Inflammatory macrophage treated with lipopolysaccharide for 1 hour (primary cell): Measurements from ENCODE around the gene AIMP1.
"Not testable (repeated sequence)": the region's sequence is repeated elsewhere in the genome, so short reads cannot be mapped to it uniquely, and the experiment has no call there.

ENCODE experiments used
- DNase-seq, 2 donors: peaks; one replicate each; pipeline ENCODE4 v3.0.0-alpha.2; 2020 to 2022

Gene AIMP1

DNA sequence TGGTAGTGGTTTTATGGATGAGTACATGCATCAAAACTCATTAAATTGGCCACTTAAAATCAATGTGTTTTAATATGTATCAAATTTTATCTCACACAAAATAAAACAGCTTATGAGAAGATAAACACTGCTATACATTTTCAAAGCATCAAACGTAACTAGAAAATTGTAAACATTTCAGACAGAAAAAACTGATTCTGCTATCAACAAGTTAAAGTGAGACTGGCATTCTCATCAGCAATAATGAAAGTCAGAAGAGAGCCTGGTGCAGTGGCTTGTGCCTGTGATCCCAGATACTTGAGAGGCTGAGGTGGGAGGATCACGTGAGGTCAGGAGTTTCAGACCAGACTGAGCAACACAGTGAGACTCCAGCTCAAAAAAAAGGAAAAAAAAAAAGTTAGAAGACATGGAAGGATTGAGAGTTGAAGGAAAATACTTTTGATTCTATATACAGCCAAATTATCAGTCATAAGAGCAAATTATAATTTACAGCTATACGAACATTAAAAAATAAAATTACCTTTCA is 3.3 kb upstream of the AIMP1 start:
- DNase-seq: no peak

DNA sequence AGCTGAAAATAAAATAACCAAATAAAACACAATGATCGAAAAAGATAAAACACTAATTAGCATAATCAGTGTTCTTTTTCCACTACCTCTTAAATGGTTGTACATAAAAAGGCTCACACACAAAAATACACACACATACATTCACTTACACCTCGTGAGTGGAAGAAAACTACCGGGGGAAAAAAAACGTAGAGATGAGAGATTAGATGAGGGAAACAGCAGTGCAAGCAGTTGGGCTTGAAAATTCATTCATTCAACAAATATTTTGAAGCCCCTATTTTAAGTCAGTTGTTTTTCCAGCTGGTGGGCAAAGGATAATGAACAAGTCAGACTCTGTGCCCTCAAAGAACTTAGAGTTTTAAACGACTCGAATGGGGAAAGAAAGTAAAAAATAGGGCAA is 1.4 kb upstream of the AIMP1 start:
- no peak for DNase-seq

DNA sequence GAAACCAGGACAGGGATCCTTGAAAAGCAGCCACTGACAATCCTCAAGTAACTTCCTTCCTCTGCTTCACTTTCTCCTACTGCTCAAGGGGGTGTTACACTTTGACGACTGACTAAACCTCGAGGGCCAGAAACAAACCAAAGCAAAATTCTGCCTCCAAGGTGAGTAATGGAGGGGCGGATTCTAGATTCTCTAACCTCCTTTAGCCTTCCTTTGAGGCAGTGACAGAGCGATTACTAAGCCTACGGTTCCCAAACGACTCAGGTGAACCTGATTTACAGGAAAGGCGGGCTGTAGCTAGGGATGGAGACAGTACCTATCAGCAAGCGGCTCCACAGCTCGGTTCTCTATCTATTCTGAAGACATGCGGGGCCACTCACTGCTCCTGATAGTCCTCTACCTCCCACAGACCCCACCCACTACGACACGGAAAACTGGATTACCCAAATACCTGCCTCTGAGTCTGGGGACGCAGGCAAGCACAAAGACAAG is 828 bp upstream of the AIMP1 start:
- peak; percentile 30 to 35 for DNase-seq

- DNase-seq: peak in 1 of 2 donors; percentile 3
Measured at GRCh38 chr4:106316773-106317409, 541 bp downstream of the AIMP1 start.

GRCh38 chr4:106317815-106318214 is 1.5 kb downstream of the AIMP1 start:
- no peak for DNase-seq

GRCh38 chr4:106318511-106318910 is 2.2 kb downstream of the AIMP1 start:
- peak in 1 of 2 donors; percentile 10 for DNase-seq

DNA sequence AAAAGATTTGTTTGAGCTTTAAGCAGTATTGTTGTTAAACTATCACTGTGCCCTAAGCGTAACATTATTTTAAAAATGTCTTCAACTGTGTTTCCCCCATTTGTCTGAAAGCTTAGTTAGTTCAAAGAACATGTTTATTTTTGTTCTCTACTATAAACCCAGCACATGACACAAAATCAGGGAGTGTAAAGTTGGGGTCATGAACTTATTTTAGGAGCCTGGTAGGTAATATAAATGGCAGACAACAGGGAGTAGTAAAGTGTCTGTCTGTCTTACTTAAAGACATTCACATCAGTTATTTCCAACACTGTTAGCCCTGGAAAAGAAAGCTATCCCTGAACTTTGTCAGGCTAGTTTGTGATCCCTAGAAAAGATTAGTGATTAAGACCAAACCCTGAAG is 3.9 kb downstream of the AIMP1 start:
- DNase-seq: no peak

DNA sequence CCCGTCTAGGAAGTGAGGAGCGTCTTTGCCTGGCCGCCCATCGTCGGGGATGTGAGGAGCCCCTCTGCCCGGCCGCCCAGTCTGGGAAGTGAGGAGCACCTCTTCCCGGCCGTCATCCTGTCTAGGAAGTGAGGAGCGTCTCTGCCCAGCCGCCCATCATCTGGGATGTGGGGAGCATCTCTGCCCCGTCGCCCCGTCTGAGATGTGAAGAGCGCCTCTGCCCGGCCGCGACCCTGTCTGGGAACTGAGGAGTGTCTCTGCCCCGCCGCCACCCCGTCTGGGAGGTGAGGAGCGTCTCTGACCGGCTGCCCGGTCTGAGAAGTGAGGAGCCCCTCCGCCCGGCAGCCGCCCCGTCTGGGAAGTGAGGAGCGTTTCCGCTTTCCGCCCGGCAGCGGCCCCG is 4.8 kb downstream of the AIMP1 start:
- DNase-seq: not testable (repeated sequence)

GRCh38 chr4:106321814-106322213 is 5.5 kb downstream of the AIMP1 start:
- not testable (repeated sequence) for DNase-seq

DNA sequence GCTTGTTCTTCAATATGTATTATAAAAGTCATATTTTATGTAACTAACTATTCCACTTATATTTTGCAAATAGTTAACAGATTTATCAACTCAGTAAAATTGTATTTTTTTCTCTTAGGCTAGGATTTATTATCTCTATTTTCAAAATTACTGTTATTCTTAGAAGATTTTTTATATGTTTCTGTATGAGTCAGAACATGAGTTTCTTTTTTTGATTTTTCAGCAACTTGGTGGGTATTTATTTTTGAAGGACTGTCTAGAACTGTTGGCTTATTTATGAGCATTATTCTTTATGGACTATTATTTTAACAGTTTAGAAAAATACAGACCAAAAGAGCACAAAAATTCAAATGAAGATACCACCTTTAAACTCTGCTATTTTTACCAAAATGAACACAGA is 6.8 kb downstream of the AIMP1 start:
- DNase-seq: no peak

GRCh38 chr4:106325800-106326199 is 9.4 kb downstream of the AIMP1 start:
- DNase-seq: no peak

DNA sequence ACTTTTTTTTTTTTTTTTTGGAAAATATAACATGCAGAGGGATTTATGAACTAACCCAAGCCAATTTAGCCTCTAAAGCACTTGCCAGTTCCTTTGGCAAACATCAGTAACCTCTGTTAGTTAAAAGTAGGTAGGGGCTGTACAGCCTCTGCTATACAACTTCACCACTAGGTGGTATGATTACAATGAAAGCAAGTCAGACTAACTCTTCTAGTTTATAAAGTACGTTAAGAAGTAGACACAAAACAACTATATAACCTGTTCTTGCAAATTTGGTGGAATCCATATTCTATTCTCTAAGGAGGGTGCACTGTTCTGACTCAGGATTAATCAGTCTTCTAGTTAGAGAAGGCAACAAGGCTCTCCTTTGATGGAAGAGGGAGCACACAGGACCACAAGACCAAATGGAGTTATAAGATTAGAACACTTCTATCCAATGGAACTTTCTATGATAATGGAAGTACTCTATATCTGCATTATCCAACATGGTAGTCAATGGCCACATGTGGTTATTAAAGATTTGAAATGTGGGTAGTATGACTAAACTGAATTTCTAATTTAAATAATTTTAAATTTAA is 12.8 kb downstream of the AIMP1 start:
- DNase-seq: peak in 1 of 2 donors; percentile 24

DNA sequence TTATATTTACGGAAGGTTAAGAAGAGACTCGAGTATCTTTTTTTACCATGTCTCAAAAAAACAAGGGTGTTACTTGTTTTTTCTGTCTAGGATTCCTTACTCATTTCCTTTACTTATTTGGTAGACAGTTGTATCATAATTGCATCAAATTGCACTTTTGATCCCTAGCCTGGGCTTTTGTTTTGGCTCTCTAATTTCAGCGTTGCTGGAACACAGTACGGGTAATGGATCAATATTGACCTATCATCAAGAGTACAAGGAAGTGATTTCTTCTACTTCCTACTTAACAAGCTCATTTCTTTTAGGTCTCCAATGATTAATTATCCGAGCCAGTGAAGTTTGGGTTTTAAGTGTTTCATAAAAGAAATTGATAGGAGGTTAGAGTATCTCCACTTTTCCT is 16.8 kb downstream of the AIMP1 start:
- no peak for DNase-seq

GRCh38 chr4:106334741-106335470 is 18.6 kb downstream of the AIMP1 start:
- DNase-seq: no peak

DNA sequence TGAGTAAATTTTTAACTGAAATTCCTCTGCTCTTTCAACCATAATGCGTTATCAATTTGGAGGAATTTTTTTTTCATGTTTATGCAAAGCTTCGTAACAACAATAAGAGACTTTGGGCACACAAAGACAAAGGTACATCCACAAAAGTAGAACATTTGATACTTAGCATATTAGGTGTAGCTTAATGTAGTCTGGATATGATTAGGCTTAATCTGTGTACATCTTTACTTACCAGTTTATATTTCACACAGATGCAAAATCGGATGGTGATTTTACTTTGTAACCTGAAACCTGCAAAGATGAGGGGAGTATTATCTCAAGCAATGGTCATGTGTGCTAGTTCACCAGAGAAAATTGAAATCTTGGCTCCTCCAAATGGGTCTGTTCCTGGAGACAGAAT is 20.3 kb downstream of the AIMP1 start:
- DNase-seq: no peak

DNA sequence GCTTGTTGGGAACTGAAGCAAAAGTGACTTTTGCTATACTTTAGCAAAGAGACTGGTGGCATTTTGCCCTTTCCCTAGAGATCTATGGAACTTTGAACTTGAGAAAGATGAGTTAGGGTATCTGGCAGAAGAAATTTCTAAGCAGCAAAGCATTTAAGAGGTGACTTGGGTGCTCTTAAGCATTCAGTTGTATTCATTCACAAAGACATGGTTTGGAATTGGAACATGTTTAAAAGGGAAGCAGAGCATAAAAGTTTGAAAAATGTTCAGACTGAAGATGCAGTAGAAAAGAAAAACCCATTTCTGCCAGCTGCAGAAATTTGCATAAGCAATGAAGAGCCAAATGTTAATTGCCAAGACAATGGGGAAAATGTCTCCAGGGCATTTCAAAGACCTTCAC is 21.6 kb downstream of the AIMP1 start:
- DNase-seq: no peak

- DNase-seq: no peak
Measured at GRCh38 chr4:106338671-106339070, 22.3 kb downstream of the AIMP1 start.

DNA sequence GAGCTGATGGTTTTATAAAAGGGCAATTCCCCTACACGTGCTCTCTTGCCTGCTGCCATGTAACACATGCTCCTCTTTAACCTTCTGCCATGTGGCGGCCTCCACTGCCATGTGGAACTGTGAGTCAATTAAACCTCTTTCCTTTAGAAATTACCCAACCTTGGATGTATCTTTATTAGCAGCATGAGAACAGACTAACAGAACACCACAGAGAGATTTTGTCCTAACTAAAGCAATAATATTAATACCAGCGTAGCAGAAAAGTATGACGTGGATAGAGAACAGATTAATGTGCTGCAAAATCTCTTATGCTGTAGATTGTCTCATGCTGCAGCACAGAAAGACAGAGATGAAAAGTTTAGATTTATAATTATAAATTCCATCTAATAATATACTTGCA is 23.1 kb downstream of the AIMP1 start:
- no peak for DNase-seq

DNA sequence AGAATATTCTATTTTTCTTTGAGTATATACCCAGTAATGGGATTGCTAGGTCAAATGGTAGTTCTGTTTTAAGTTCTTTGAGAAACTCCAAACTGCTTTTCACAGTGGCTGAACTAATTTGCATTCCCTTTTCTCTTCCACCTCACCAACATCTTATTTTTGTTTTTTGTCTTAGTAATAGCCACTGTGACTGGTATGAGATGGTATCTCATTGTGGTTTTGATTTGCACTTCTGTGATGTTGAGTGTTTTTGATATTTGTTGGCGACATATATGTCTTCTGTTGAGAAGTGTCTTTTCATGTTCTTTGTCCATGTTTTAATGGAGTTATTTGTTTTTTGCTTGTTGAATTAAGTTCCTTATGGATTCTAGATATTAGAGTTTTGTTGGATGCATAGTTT is 24.4 kb downstream of the AIMP1 start:
- DNase-seq: no peak

DNA sequence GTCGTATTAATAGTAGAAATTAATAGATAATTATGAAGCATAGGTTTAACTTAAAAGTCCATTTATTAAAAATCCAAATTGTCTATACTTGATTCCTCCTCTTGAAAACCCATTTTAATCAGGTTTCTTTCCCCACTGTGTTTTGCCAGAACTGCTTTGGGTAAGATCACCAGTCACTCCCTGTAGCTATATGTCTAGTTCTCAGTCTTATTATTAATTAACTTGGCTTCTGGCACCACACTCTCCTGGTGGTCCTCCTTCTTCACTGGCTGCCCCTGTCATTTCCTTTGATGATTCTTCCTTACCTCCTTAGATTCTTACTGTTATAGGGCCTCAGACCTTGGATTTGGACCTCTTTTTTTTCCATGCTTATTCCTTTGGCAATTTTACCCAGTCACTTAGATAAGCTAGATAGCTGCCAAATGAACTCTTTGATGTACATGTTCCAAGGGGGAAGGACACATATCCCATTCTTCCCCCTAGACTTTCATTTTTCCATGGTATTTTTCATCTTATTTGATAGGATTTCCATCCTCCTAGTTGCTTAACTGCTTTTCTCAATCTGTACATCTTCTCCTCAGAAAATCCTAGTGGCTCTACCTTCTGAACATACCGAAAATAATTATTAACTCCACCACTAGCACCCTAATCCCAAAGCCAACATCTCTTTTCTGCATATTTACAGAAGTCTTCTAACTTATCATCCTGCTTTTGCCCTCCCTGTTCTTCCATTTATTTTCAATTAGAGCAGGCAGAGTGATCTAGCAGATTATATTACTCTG is 27.7 kb downstream of the AIMP1 start:
- no peak for DNase-seq

GRCh38 chr4:106344647-106344970 is 28.3 kb downstream of the AIMP1 start:
- no peak for DNase-seq

- no peak for DNase-seq
Measured at GRCh38 chr4:106347167-106347566, 30.8 kb downstream of the AIMP1 start.

DNA sequence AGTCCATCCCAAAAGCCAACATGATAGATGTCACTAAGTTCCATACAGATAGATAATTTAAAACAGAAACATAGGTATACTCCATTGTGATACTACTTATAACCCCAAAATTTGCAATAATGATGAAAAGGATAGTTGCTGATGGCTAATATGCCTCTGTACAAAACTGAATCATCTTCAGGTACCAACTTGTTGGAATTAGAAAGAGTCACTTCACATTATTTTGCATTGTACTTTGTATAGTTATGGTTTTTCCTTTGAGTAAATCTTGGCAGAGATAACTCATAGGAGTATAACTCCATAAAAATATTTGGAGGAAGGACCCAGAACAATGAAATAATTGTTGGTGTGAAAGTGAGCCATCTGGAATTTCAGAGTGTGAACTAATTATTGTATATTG is 34.7 kb downstream of the AIMP1 start:
- DNase-seq: no peak
